Nasal cavity respiratory epithelium epithelial cell of viscerocranial mucosa (primary cell): ENCODE measurements around the gene PPP2CA. TPM values are rescaled to one million over a fixed set of nuclear protein-coding genes. Genes with fewer than 3 reads are reported as not detected.

ENCODE experiments used
- total RNA-seq: library from RNA; depleted of rRNA; stranded (reverse); fragments of >200 nt; gene quantifications from 2 replicates; pipeline ENCODE4 v1.2.3, GENCODE V29; 2014

Gene PPP2CA
- total RNA-seq = 100 and 124 TPM in 2 replicates

DNA sequence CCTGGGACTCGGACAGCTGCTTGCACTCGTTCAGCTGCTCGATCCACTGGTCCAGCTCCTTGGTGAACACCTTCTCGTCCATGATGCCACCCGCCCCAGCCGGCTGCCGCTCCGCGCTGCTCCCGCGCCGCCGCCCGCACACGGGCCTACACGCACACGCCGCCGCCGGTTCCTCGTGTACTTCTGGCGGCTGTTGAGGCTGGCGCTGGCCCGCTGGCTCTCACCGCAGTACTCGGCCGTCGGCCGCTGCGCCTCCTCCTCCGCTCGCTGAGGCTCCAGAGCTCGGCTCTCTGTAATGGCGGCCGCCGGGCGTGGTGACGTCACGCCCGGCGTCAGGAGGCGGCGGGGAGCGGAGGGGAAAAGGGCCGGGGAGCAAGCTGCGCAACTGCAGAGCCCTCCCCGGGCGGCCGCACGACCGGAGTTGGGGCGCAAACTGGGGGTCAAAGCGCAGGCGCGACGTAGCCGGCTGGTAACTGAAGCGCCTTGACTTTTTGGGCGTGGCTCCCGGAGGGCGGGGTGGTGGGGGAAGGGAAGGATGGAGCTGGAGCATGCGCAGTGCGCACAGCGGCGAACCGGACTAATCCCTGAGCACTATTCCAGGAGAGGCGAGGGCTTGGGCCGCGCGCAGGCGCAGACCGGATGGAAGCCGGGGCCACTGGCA is at the start of gene PPP2CA:
Gene PPP2CA (minus strand): TSS at position 294 of the 661 bp plus-strand sequence. CDS start 212 bp downstream, at position 82.

DNA sequence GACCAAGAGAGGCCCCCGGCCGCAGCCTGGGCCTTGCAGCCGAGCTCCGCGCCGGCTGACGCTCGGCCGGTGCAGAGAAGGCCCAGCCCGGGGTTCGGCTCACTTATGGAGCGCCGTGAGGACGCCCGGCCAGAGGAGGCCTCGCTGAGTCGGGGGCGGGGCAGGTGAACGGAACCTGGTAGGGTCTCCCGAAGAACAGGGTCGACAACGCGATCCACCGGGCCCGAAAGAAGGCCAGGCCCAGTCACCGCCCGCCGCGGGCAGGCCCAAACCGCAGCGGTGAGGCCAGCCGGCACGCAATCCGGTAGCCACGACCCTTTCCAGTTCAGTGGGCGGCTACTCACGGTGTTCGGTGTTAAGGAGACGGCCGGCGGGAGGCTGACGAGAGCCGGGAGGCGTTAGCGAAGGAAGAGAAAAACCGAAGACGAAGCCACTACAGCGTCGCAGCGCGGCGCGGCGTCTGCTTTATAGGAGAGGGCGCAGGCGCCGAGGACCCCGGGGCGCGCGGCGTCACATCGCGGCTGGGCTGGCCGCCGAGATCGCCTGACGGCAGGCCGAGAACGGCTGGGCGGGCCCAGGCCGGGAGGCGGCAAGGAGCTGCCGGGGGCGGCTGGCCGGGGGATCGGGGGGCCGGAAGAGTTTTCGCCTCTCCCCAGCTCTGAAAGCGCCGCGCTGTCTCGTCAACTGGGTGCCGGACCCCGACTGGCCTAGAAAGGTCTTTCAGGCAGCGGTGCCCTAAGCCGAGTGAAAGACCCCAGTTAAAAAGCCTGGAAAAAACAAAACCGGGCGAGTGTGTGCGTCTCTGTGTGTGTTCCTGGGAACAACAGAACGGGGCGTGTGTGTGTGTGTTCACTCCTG is 49.1 kb downstream of the PPP2CA start, which contains the start of gene SKP1:
Gene SKP1 (minus strand): TSS at position 440 of the 858 bp plus-strand sequence. CDS start 2,928 bp downstream, outside the sequence.

Other genes with a start within 250 kb of the PPP2CA start
- 366 and 398 TPM in 2 replicates for gene VDAC1, start 221.1 kb downstream of the PPP2CA start, total RNA-seq
- gene TCF7, start 111.4 kb downstream of the PPP2CA start, total RNA-seq = under 0.01 and 0.36 TPM in 2 replicates
- gene SKP1, start 49.1 kb downstream of the PPP2CA start, total RNA-seq = 139 and 357 TPM in 2 replicates
- gene CDKL3, start 141.1 kb upstream of the PPP2CA start, total RNA-seq = 1.6 and 3.8 TPM in 2 replicates
- 27.3 and 41.6 TPM in 2 replicates for gene UBE2B, start 145.5 kb upstream of the PPP2CA start, total RNA-seq
- 19.0 and 44.4 TPM in 2 replicates for gene CDKN2AIPNL, start 185.8 kb upstream of the PPP2CA start, total RNA-seq